Stimulated activated CD8-positive, alpha-beta memory T cell treated with anti-CD3 and anti-CD28 coated beads, Interleukin-4, amount 100 ng/mL, for 48 hours (primary cell): ENCODE data around the gene NRXN2.
A peak's percentile ranks its signal among the peaks of the same experiment; 100 is the strongest.

Source experiments
- DNase-seq: peaks from one replicate; pipeline ENCODE4 v3.0.0-alpha.2; 2020

NRXN2 gene

DNA sequence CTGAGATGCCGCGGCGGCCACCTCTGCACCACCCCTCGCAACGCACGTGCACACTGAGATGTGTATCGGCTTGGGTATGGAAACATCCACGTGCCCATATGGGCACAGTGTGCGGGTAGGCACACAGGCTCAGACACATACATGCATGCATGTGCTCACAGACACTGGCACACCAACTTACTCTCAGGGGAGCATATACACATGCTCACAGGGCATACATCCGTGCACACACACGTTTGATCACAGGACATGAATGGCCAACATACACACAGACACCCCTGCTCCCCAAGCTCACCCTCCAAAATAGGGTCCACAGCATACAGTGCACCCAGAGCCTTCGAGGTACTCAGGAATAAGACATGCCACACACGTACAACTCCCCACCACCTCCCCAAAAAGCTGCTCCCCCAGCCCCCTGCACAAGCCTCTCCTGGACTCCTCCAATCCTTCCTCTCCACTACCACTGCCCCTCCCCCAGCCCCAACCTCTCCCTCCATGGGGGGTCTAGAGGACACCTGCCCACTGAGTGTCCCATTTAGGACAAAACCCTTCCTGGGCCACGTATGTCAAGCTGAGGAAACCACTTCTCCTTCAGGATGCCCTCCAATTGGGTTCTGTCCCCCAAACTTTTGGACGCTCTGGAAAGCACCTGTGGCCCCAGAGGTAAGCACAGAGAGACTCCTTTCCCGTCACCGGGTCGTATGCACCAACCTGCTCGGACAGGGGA is 78.9 kb downstream of the NRXN2 start:
- DNase-seq: no peak

DNA sequence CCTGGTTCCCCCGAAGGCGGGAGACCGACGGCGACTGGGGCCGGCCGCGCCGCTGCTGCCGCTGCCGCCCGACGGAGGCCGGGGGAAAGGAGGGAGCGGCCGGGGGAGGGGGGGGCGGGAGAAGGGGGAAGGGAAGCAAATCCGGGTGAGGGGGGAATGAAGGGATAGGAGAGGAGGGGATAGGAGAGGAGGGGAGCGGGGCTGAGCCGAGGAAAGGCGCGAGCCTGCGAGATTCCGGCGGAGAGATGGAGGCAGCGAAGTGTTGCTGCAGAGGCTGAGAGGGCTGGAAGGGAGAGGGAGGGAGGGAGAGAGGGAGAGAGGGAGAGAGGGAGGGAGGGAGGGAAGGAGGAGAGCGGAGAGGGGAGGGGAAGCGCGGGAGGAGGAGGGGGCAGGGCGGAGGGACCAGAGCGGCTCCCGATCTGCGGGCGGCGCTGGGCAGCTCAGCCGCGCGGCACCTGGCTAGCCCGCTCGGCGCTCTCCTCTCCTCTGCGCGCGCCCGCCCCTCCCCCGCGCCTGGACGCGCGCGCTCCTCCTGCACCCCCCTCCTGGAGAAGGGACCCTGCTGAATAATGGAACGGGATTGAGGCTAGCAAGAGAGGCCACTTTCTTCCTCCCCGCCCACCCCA is 79.6 kb downstream of the NRXN2 start:
- no peak for DNase-seq

GRCh38 chr11:64642871-64643255 is 80.1 kb downstream of the NRXN2 start:
- DNase-seq: no peak

GRCh38 chr11:64642418-64642735 is 80.6 kb downstream of the NRXN2 start:
- no peak for DNase-seq

DNA sequence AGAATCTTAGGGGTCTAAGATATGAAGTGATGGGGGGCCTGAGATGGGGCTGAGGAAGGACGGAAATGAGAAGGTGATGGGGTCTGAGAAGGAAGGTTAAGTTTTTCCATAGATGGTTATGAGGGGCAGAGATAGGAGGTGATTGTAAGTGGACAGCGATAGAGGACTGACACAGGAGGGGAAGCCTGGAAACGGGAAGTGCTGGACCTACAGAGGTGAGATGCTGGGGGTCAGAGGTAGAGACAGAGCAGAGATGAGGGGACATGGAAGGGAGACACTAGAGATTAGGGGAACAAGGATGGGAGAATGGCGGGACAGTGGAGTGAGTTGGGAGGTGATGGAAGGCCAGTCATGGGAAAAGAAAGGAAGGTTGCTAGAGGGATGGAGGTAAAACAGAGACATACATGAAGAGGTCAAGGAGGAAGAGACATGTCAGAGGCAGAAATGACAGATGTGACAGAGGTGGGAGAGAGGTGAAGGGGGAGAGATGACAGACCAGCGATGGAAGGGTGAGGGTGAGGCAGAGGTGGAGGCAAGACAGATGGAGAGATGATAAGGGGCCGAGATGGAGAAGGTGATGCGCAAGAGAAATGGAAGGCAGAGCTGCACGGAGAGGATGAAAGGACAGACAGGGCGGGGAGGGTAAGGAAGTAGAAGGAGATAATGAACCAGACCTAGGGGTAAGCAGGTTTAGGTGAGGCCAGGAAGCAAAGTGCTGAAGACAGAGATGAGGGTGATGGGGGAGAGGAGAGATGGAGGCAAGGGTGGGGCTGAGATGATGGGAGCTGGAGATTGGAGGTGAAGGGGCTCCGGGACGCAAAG is 81.2 kb downstream of the NRXN2 start:
- DNase-seq: no peak

- no peak for DNase-seq
Observed at GRCh38 chr11:64639885-64640284, 83.1 kb downstream of the NRXN2 start.

- no peak for DNase-seq
Observed at GRCh38 chr11:64638829-64639228, 84.2 kb downstream of the NRXN2 start.

DNA sequence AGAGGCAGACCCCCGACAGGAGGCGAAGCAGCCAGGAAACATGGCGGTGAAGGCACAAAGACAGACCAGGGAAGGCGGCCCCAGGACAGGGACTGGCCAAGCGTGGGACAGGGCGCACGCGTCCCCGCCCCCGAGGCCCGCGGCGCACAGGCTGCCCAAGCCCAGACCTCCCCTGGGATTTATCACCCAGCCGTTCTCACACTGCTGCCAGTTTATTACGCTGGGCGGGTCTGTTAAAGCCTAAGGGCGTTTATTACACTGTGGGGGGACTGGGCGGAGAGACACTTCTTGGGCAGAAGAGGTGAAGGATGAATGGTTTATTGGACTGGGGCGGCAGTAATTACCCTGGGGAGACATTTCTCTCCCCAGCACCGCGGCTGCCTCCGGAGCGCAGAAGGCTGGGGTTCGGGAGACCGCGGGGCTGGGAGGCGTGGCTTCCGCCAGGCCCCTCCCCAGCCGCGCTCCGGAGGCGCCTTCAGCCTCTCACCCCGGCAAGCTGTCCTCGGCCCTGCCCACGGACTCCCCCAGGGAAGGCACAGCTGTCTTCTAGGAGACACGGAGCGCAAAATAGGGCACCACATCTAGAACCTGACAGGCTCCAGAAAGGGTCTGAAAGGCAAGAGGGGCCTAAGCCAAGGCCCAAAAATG is 84.9 kb downstream of the NRXN2 start:
- no peak for DNase-seq

GRCh38 chr11:64637334-64638017 is 85.5 kb downstream of the NRXN2 start:
- DNase-seq: no peak

DNA sequence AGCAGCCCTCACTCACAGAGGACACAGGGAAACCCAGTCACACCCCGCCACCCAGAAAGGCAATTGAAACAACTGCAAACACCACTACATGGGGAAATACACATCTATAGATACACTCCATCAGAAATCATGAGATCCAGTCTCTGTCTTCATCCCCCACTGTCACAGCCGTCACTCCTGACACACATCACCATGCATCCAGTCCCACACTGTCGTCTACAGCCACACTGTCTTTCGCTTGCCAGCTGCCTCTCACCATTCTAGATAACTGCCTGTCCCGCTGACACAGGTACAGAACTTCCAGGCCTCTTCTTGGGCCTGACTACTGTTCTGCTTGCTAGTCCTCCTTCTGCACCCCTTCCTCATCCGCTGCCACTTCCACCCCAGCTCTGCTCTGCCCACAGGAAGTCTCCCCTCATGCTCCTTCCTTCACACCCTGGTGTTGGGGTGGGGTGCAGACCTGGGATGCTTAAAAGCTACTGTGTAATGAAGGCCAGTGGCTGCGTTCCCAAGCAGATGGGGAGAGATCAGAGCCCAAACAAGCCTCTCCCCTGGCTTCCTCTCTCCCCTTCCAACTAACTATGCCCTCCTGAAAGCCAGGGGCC is 89.3 kb downstream of the NRXN2 start:
- DNase-seq: no peak

- no peak for DNase-seq
Observed at GRCh38 chr11:64632654-64633053, 90.3 kb downstream of the NRXN2 start.

DNA sequence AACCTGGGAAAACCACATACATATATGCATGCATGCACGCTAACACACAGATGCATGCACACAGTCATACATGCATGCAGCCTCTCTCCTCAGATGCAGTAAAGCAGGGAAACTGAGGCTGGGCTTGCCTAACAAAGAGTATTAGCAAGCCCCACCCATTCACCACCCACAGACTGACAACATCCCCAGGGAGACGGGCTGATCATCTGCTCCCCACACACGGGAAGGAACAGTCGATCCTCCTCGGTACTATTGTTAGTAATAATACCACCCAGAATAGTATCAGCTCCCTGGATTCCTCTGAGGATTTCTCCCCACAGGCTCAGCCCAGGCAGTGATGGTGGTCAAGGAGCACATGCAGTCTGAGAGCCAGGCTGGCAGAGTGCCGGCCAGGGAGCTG is 90.8 kb downstream of the NRXN2 start:
- no peak for DNase-seq

GRCh38 chr11:64631675-64632074 is 91.3 kb downstream of the NRXN2 start:
- no peak for DNase-seq

DNA sequence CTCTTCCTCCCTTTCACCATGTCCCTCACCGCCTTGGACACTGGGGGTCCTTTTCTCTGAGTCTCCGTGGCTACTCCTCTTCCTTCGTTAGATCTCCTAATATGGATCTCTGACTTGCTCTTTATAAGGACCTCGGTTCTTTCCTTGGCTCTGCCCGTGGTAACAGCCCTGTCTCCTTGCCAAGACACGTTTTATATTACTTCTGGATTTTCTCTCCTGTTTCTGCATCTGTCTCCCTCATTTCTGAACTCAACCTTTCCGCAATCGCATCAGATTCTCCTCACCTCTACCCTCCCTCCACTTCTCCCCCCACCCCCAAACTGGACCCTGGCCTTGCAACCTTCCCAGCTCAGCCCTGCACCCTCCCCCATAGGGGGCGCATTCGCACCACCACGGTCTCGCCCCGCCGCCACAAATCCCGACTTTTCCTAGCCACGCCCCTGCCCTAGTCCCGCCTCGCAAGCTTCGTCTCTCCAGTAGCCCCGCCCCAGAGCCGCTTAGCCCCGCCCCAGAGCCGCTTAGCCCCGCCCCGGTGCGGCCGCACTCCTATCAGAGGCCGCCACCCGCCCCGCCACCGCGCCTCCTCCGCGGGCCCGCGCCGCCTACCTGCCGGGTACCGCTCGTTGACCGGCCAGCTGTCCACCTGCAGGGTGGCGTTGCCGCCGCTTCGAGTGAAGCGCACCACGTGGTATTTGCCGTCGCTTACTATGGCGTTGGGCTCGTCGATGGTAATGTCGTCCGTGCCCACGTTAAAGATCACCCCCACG is 93.0 kb downstream of the NRXN2 start:
- DNase-seq: peak; percentile 30

- DNase-seq: no peak
Observed at GRCh38 chr11:64629103-64629502, 93.9 kb downstream of the NRXN2 start.

- DNase-seq: no peak
Observed at GRCh38 chr11:64628596-64628995, 94.4 kb downstream of the NRXN2 start.

- no peak for DNase-seq
Observed at GRCh38 chr11:64627371-64627770, 95.6 kb downstream of the NRXN2 start.

GRCh38 chr11:64626637-64627036 is 96.4 kb downstream of the NRXN2 start:
- DNase-seq: no peak

DNA sequence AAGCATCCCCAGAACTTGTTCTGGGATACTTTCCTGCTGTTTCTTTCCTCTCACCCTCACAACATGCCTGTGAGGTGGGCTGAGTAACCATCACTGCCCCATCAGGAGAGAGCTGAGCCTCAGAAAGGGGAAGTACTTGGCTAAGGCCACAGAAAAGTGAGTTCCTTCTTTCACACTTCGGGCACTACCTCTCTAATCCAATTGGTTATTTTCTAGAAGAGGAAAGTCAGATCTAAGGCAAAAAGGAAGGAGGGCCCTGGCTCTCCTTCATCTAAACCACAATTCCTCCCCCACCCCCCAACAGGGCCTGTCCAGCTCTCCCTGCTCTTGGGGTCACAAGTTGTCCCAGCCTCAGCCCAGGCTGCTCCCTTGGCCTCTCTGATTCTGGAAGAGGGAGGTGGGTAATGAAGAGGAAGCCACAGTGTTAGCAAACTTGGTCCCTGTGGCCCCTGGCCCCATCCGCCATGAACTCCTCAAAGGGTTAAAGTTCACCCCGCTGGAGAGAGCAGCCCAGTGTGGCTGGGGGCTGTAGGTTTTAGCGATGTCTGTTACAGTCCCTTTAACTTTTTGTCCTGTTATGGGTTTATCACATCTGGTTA is 98.0 kb downstream of the NRXN2 start:
- no peak for DNase-seq

DNA sequence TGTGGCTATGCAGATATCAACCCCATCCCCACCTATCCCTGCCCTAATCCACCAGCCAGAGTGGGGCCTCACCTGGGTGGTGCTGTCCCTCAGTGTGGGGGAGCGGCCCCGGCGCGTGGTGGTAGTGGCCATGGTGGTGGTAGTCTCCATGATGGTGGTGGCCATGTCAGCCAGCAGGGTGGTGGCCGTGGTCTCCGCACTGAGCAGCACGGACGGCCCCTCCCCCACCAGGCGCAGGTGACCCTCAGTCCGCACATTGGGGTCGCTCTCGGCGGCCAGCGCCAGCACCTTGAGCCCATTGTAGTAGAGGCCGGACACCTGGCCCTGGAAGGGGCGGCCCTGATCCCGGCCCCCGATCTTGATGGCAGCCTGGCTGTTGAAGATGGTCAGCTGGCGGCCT is 100.3 kb downstream of the NRXN2 start:
- no peak for DNase-seq

DNA sequence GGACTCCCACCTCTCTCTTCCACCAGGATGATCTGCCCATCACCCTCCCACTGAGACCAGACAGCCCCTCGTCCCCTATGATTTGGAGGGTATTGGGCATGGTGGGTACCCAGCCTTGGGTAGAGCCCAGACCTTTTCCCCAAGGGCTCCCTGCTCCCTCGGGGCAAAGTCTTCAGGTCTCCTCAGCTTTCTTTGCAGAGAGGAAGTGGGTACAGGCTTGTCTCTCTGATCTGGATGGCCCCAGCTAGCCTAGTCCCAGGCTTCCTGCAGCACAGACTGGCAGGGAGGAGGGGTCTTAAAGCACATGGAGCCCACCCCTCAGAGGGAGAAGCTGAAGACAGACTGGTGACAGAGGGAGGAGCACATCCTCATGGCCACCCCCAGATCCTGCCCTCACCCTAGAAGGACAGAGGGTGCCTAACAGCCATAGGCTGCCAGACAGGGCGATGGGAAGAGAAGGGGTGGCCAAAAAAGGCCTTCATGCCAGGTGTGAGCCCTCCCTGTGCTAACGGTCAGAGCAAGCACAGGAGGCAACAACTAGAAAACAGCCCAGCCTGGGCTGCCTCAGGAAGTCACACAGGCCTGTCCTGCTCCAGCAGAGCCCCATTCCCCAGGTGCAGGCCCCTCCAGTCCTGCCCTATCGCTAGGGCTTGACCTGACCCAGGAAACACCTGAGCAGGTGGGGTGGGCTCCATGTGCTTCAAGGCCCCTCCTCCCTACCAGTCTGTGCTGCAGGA is 101.5 kb downstream of the NRXN2 start:
- no peak for DNase-seq
